GM23248 (cell line): ENCODE measurements around the gene SATB1. TPM values are rescaled to one million over a fixed set of nuclear protein-coding genes. Genes with fewer than 3 reads are reported as not detected.
"Not testable (repeated sequence)": the region's sequence is repeated elsewhere in the genome, so short reads cannot be mapped to it uniquely, and the experiment has no call there.

Source experiments
- DNase-seq: peaks from one replicate; pipeline ENCODE4 v3.0.0-alpha.2; 2015
- H2AFZ ChIP-seq: fragments of 200-600 bp; sonication (generic); 2 replicates; pipeline ENCODE4 v1.6.1; 2016; ENCODE audit warnings: antibody characterized with exemption
- H3F3A ChIP-seq: fragments of 200-600 bp; sonication (generic); 2 replicates; pipeline ENCODE4 v1.6.1; 2016; ENCODE audit warnings: mild to moderate bottlenecking, antibody characterized with exemption, mixed run types; ENCODE audit not compliant: insufficient read depth
- H3K27ac ChIP-seq: fragments of 200-600 bp; sonication (generic); 2 replicates; pipeline ENCODE4 v1.5.1; 2016; ENCODE audit warnings: mild to moderate bottlenecking
- H3K27me3 ChIP-seq: fragments of 200-600 bp; sonication (generic); replicated peaks from 2 replicates; pipeline ENCODE4 v1.6.1; 2016; ENCODE audit warnings: mild to moderate bottlenecking; ENCODE audit not compliant: insufficient read depth
- H3K36me3 ChIP-seq: fragments of 200-600 bp; sonication (generic); 2 replicates; pipeline ENCODE4 v1.6.1; 2016; ENCODE audit warnings: low read depth, mild to moderate bottlenecking
- H3K4me1 ChIP-seq: fragments of 200-600 bp; sonication (generic); 2 replicates; pipeline ENCODE4 v1.6.1; 2016; ENCODE audit warnings: mild to moderate bottlenecking; ENCODE audit not compliant: insufficient read depth
- H3K4me2 ChIP-seq: fragments of 200-600 bp; sonication (generic); one replicate; pipeline ENCODE4 v1.6.1; 2016; ENCODE audit warnings: mild to moderate bottlenecking; ENCODE audit not compliant: unreplicated experiment
- H3K4me3 ChIP-seq: fragments of 200-600 bp; sonication (generic); 2 replicates; pipeline ENCODE4 v1.5.1; 2016; ENCODE audit warnings: mild to moderate bottlenecking
- H3K79me2 ChIP-seq: fragments of 200-600 bp; sonication (generic); 2 replicates; pipeline ENCODE4 v1.6.1; 2016; ENCODE audit warnings: mild to moderate bottlenecking; ENCODE audit not compliant: insufficient read depth
- H3K9ac ChIP-seq: fragments of 200-600 bp; sonication (generic); 2 replicates; pipeline ENCODE4 v1.6.1; 2016; ENCODE audit warnings: mild to moderate bottlenecking
- H3K9me2 ChIP-seq: fragments of 200-600 bp; sonication (generic); 2 replicates; pipeline ENCODE4 v1.6.1; 2016; ENCODE audit warnings: mixed run types, mild to moderate bottlenecking, moderate library complexity; ENCODE audit not compliant: insufficient read depth
- H3K9me3 ChIP-seq: fragments of 200-600 bp; sonication (generic); one replicate; pipeline ENCODE4 v1.6.1; 2017; ENCODE audit warnings: low read depth
- H4K20me1 ChIP-seq: fragments of 200-600 bp; sonication (generic); 2 replicates; pipeline ENCODE4 v1.6.0; 2016; ENCODE audit not compliant: insufficient read depth
- EZH2 ChIP-seq: fragments of 200-600 bp; sonication (generic); IDR thresholded peaks from 2 replicates; pipeline ENCODE4 v1.6.1; 2018; ENCODE audit warnings: antibody characterized with exemption, mild to moderate bottlenecking; ENCODE audit not compliant: insufficient read depth, poor library complexity, severe bottlenecking
- EZH2phosphoT487 ChIP-seq: fragments of 200-600 bp; sonication (generic); IDR thresholded peaks from 2 replicates; pipeline ENCODE4 v1.6.1; 2018; ENCODE audit warnings: antibody characterized with exemption, moderate library complexity, mild to moderate bottlenecking, low read depth; ENCODE audit not compliant: insufficient read depth
- WGBS, 2 experiments: methylation state at CpG; one replicate each; pipeline ENCODE4 v1.1.6; 2015 to 2017; ENCODE audit warnings: low lambda C conversion rate in 2 of 2, low coverage in 1 of 2; ENCODE audit errors: missing lambda C conversion rate in 2 of 2; 5-methylcytosine and 5-hydroxymethylcytosine counted together
- in situ Hi-C: fragments of 300-500 bp; cut with MboI; formaldehyde crosslinking; loops from 2 replicates; pipeline ENCODE4 v1.15.0; 2020
- polyA plus RNA-seq: library from polyadenylated mRNA; unstranded; fragments of >200 nt; fragmentation: Nextera tagmentation; extraction: Ambion mirVana; gene quantifications from 2 replicates; pipeline ENCODE4 v1.2.1, GENCODE V29; 2016
- total RNA-seq: library from RNA; depleted of rRNA; stranded (reverse); fragments of >200 nt; shearing (Covaris generic); gene quantifications from 2 replicates; pipeline ENCODE4 v1.2.3, GENCODE V29; 2014

SATB1 gene
- total and polyA plus RNA-seq, 2 experiments from 2014 or later, result 5.7 to 12.0 TPM

GRCh38 chr3:18454766-18455165 is 29.6 kb upstream of the SATB1 start:
- no peak for DNase-seq
- H4K20me1 ChIP-seq, result no peaks in the 10 kb centered on the region
- H3K4me1 ChIP-seq, result no peaks in the 10 kb centered on the region
- H3K4me3 ChIP-seq, result no peak overlapping the region
- H3K9ac ChIP-seq, result no peak overlapping the region
- H3K9me2 ChIP-seq, result no peaks in the 10 kb centered on the region
- H2AFZ ChIP-seq, result no peak overlapping the region
- in situ Hi-C loops, result no loop called here
- H3K27me3 ChIP-seq, result peaks cover 9% of the 10 kb centered on the region; the same call in 1 of the 2 replicates
- H3K9me3 ChIP-seq, result no peaks in the 10 kb centered on the region
- no peak overlapping the region for H3K27ac ChIP-seq
- no peaks in the 10 kb centered on the region for H3F3A ChIP-seq
- H3K4me2 ChIP-seq, result no peak overlapping the region
- no peaks in the 10 kb centered on the region for H3K36me3 ChIP-seq
- 45 to 46% methylated on average over 2 of the region's 2 CpGs for WGBS, 2 experiments
- H3K79me2 ChIP-seq, result no peaks in the 10 kb centered on the region
- no peak for TF ChIP-seq EZH2phosphoT487
- TF ChIP-seq EZH2, result no peak

DNA sequence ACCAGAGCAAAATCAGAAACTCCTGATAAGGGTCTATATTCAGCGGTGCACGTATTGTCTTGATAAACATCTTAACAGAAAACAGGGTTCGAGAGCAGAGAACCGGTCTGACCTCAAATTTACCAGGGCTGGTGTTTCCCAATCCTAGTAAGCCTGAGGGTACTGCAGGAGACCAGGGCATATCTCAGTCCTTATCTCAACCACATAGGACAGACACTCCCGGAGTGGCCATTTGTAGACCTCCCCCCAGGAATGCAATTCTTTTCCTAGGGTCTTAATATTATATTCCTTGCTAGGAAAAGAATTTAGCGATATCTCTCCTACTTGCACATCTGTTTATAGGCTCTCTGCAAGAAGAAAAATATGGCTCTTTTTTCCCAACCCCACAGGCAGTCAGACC is 24.5 kb upstream of the SATB1 start:
- H3K79me2 ChIP-seq, H3K27ac ChIP-seq, H3K9ac ChIP-seq, H3K9me2 ChIP-seq, H3K4me1 ChIP-seq, H4K20me1 ChIP-seq, H3K4me2 ChIP-seq, H3K36me3 ChIP-seq, H2AFZ ChIP-seq, DNase-seq, H3K9me3 ChIP-seq, H3K4me3 ChIP-seq, H3F3A ChIP-seq, in situ Hi-C loops: not testable (repeated sequence)
- H3K27me3 ChIP-seq, result peaks cover 37% of the 10 kb centered on the region
- 45 to 65% methylated on average over 6 of the region's 6 CpGs for WGBS, 2 experiments

DNA sequence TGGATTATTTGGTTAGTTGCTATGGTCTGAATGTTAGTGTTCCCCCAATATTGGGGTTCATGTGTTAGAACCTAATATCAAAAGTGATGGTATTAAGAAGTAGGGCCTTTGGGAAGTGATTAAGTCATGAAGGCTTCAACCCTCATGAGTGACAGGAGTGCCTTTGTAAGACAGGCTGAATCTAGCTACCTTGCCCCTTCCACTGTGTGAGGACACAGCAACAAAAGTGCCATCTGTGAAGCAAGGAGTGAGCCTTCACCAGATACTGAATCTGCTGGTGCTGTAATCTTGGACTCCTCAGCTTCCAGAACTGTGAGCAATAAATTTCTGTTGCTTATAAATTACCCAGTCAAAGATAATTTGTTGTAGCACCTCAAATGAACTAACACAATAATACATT is 22.6 kb upstream of the SATB1 start:
- peaks cover 42% of the 10 kb centered on the region for H3K27me3 ChIP-seq
- no peak overlapping the region for H3K4me2 ChIP-seq
- H4K20me1 ChIP-seq, result no peaks in the 10 kb centered on the region
- no peak overlapping the region for H3K4me3 ChIP-seq
- H3K79me2 ChIP-seq, result no peaks in the 10 kb centered on the region
- no peaks in the 10 kb centered on the region for H3K9me3 ChIP-seq
- H3F3A ChIP-seq, result no peaks in the 10 kb centered on the region
- DNase-seq, result no peak
- H3K27ac ChIP-seq, result no peak overlapping the region
- no peaks in the 10 kb centered on the region for H3K4me1 ChIP-seq
- H3K9me2 ChIP-seq, result no peaks in the 10 kb centered on the region
- in situ Hi-C loops, result no loop called here
- no peaks in the 10 kb centered on the region for H3K36me3 ChIP-seq
- TF ChIP-seq EZH2 (no peak), EZH2phosphoT487 (no peak)
- no peak overlapping the region for H2AFZ ChIP-seq
- H3K9ac ChIP-seq, result no peak overlapping the region

- Histone ChIP-seq H3K9me2 (no peaks in the 10 kb centered on the region), H3K79me2 (no peaks in the 10 kb centered on the region), H3K4me3 (no peak overlapping the region), H3F3A (no peaks in the 10 kb centered on the region), H3K4me1 (no peaks in the 10 kb centered on the region), H2AFZ (no peak overlapping the region), H3K9ac (no peak overlapping the region), H3K4me2 (no peak overlapping the region), H3K36me3 (no peaks in the 10 kb centered on the region), H3K27ac (no peak overlapping the region), H3K27me3 (peaks cover 36% of the 10 kb centered on the region), H3K9me3 (no peaks in the 10 kb centered on the region), H4K20me1 (no peaks in the 10 kb centered on the region)
- in situ Hi-C loops, result no loop called here
- WGBS, 2 experiments, result 43 to 45% methylated on average over 7 of the region's 7 CpGs
- DNase-seq, result no peak
- TF ChIP-seq EZH2 (no peak), EZH2phosphoT487 (no peak)
Observed at GRCh38 chr3:18446149-18446825, 21.1 kb upstream of the SATB1 start.
